Upper lobe of left lung (tissue), 6 donors: Measurements from ENCODE around the gene TJAP1. TPM values are rescaled to one million over a fixed set of nuclear protein-coding genes. Genes with fewer than 3 reads are reported as not detected.

Source experiments
- ATAC-seq, 2 donors: fragments of 200-7000 bp; cut with Tn5 transposase; one replicate each; pipeline ENCODE4 v1.9.1; 2022; ENCODE audit warnings: mild to moderate bottlenecking in 2 of 2, moderate library complexity in 2 of 2; ENCODE audit not compliant: low FRiP score in 2 of 2
- DNase-seq, 2 donors: peaks; one replicate each; pipeline ENCODE4 v3.0.0-alpha.2; 2019 to 2020
- H3K27ac ChIP-seq, 4 donors: fragments of 200-600 bp; sonication (generic); one replicate each; pipeline ENCODE4 v1.5.1; 2016 to 2019
- H3K27me3 ChIP-seq, 4 donors: fragments of 200-600 bp; sonication (generic); one replicate each; pipeline ENCODE4 v1.5.1; 2017 to 2019
- H3K36me3 ChIP-seq, 4 donors: fragments of 200-600 bp; sonication (generic); one replicate each; pipeline ENCODE4 v1.5.1; 2016 to 2019
- H3K4me1 ChIP-seq, 4 donors: fragments of 200-600 bp; sonication (generic); one replicate each; pipeline ENCODE4 v1.5.1; 2018 to 2019
- H3K4me3 ChIP-seq, 4 donors: fragments of 200-600 bp; sonication (generic); one replicate each; pipeline ENCODE4 v1.5.1; 2017 to 2019; ENCODE audit warnings: mild to moderate bottlenecking in 2 of 4, moderate library complexity in 1 of 4
- H3K9me3 ChIP-seq, 4 donors: fragments of 200-600 bp; sonication (generic); one replicate each; pipeline ENCODE4 v1.5.1; 2018 to 2019
- CTCF ChIP-seq, 6 experiments: fragments of 450-650 bp in 4 of 6; fragments of 200-600 bp in 2 of 6; sonication (generic) in 2 of 6; IDR thresholded peaks; one replicate each; pipeline ENCODE4 v1.5.1; 2016 to 2019; ENCODE audit warnings: antibody characterized with exemption in 6 of 6
- EP300 ChIP-seq, 4 donors: sonication (generic); formaldehyde crosslinking; IDR thresholded peaks; one replicate each; pipeline ENCODE4 v1.5.1; 2017; ENCODE audit warnings: antibody characterized with exemption in 4 of 4, control low read depth in 2 of 4
- POLR2A ChIP-seq, 4 donors: fragments of 450-650 bp; IDR thresholded peaks; one replicate each; pipeline ENCODE4 v1.5.1; 2016 to 2017; ENCODE audit warnings: antibody characterized with exemption in 4 of 4, mild to moderate bottlenecking in 2 of 4
- POLR2AphosphoS5 ChIP-seq, 2 donors: sonication (generic); formaldehyde crosslinking; IDR thresholded peaks; one replicate each; pipeline ENCODE4 v1.5.1; 2017; ENCODE audit warnings: antibody characterized with exemption in 2 of 2
- WGBS, 2 donors: methylation state at CpG; one replicate each; pipeline ENCODE4 v1.1.5; 2017 to 2018; 5-methylcytosine and 5-hydroxymethylcytosine counted together
- total RNA-seq, 6 donors: library from RNA; depleted of rRNA in 4 of 6; stranded (reverse); fragments of >200 nt in 4 of 6; gene quantifications; one replicate each; pipeline versions ENCODE4 v1.1.0 to v1.2.1, GENCODE V29; 2016 to 2021
- donor health status: DM: no; HTN: no; CAD: no; lungs with moderate emphysema.
- donor health status: DM: no; HTN: yes; CAD: no; lungs with severe emphysema.

The TJAP1 gene
- total RNA-seq, 6 donors from 2014 or later: 22.2 to 57.6 (median 31.1) TPM

- no peak for ATAC-seq
- no peak for DNase-seq
- Histone ChIP-seq H3K27me3 (no peaks in the 10 kb centered on the region), H3K9me3 (no peaks in the 10 kb centered on the region), H3K27ac (peak overlapping the region in 1 of 4 donors; percentile 23), H3K4me1 (peaks cover 0 to 15% (median 9%) of the 10 kb centered on the region in 4 donors), H3K4me3 (no peak overlapping the region), H3K36me3 (peaks cover 0 to 51% (median 37%) of the 10 kb centered on the region in 4 donors)
- WGBS, 2 donors: 68 to 72% methylated on average over 4 of the region's 4 CpGs
- TF ChIP-seq POLR2A (IDR thresholded peaks at IDR 0.05) (no peak), EP300 (IDR thresholded peaks at IDR 0.05) (no peak), POLR2AphosphoS5 (IDR thresholded peaks at IDR 0.05) (no peak), CTCF (IDR thresholded peaks at IDR 0.05) (no peak)
Observed at GRCh38 chr6:43437700-43438099, 39.7 kb upstream of the TJAP1 start.

- Histone ChIP-seq H3K4me1 (no peaks in the 10 kb centered on the region), H3K27me3 (no peaks in the 10 kb centered on the region), H3K27ac (no peak overlapping the region), H3K36me3 (peaks cover 17 to 86% (median 78%) of the 10 kb centered on the region in 4 donors), H3K9me3 (no peaks in the 10 kb centered on the region), H3K4me3 (no peak overlapping the region)
- ATAC-seq (no peak), DNase-seq (peak in 1 of 2 donors; percentile 58)
- WGBS, 2 donors: 88 to 93% methylated on average over 4 to 14 of the region's 14 CpGs
- TF ChIP-seq POLR2AphosphoS5 (IDR thresholded peaks at IDR 0.05) (no peak), CTCF (IDR thresholded peaks at IDR 0.05) (no peak), POLR2A (IDR thresholded peaks at IDR 0.05) (no peak), EP300 (IDR thresholded peaks at IDR 0.05) (no peak)
Observed at GRCh38 chr6:43442935-43443334, 34.4 kb upstream of the TJAP1 start.

GRCh38 chr6:43444036-43444435 is 33.3 kb upstream of the TJAP1 start:
- TF ChIP-seq EP300 (IDR thresholded peaks at IDR 0.05): no peak
- no peak for TF ChIP-seq POLR2A (IDR thresholded peaks at IDR 0.05)
- no peak for TF ChIP-seq POLR2AphosphoS5 (IDR thresholded peaks at IDR 0.05)
- TF ChIP-seq CTCF (IDR thresholded peaks at IDR 0.05): no peak
- no peaks in the 10 kb centered on the region for H3K9me3 ChIP-seq
- H3K4me3 ChIP-seq: no peak overlapping the region
- ATAC-seq (no peak), DNase-seq (no peak)
- H3K4me1 ChIP-seq: no peaks in the 10 kb centered on the region
- no peaks in the 10 kb centered on the region for H3K27me3 ChIP-seq
- WGBS, 2 donors: 87 to 92% methylated on average over 8 to 10 of the region's 10 CpGs
- no peak overlapping the region for H3K27ac ChIP-seq
- peaks cover 17 to 88% (median 81%) of the 10 kb centered on the region in 4 donors for H3K36me3 ChIP-seq

GRCh38 chr6:43444582-43444981 is 32.8 kb upstream of the TJAP1 start:
- Histone ChIP-seq H3K9me3 (no peaks in the 10 kb centered on the region), H3K4me1 (no peaks in the 10 kb centered on the region), H3K4me3 (no peak overlapping the region), H3K27ac (no peak overlapping the region), H3K36me3 (peaks cover 21 to 91% (median 83%) of the 10 kb centered on the region in 4 donors), H3K27me3 (no peaks in the 10 kb centered on the region)
- no peak for TF ChIP-seq POLR2AphosphoS5 (IDR thresholded peaks at IDR 0.05)
- TF ChIP-seq CTCF (IDR thresholded peaks at IDR 0.05): no peak
- TF ChIP-seq POLR2A (IDR thresholded peaks at IDR 0.05): no peak
- TF ChIP-seq EP300 (IDR thresholded peaks at IDR 0.05): no peak
- DNase-seq (no peak), ATAC-seq (no peak)
- WGBS, 2 donors: 84 to 93% methylated on average over 6 to 8 of the region's 8 CpGs

- no peaks in the 10 kb centered on the region for H3K27me3 ChIP-seq
- no peak overlapping the region for H3K4me3 ChIP-seq
- DNase-seq (peak in 1 of 2 donors; percentile 65), ATAC-seq (no peak)
- TF ChIP-seq CTCF (IDR thresholded peaks at IDR 0.05): no peak
- TF ChIP-seq EP300 (IDR thresholded peaks at IDR 0.05): no peak
- no peak for TF ChIP-seq POLR2AphosphoS5 (IDR thresholded peaks at IDR 0.05)
- TF ChIP-seq POLR2A (IDR thresholded peaks at IDR 0.05): no peak
- H3K9me3 ChIP-seq: no peaks in the 10 kb centered on the region
- H3K4me1 ChIP-seq: no peaks in the 10 kb centered on the region
- H3K36me3 ChIP-seq: peaks cover 31 to 94% (median 89%) of the 10 kb centered on the region in 4 donors
- no peak overlapping the region for H3K27ac ChIP-seq
- 93% methylated on average over 13 to 16 of the region's 16 CpGs for WGBS, 2 donors
Observed at GRCh38 chr6:43445576-43445975, 31.8 kb upstream of the TJAP1 start.
